HG03520 (cell line): ENCODE measurements around the gene SSNA1.

Experiments
- ATAC-seq: cut with Tn5 transposase; IDR thresholded peaks from one replicate; pipeline ENCODE4 v1.9.1; 2021; ENCODE audit warnings: mild to moderate bottlenecking, moderate library complexity; ENCODE audit not compliant: unreplicated experiment

SSNA1 gene

DNA sequence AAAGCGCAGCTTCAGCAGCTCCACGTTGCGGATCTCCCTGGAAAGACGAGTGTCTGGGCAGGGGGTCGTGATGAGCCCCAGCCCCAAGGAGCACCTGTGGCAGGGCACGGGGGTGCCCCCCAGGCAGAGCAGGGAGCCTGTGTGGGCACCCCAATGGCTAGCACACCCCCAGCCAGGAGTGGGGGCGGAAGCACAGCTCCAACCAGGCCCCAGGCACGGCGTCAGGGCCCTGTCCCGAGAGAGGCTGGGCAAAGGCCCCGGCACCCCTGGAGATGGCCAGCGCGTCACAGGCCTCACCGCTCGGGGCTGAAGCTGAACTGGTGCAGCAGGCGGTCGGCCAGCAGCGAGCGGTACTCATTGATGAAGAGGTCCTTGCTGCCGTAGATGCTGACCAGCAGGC is 8.0 kb upstream of the SSNA1 start:
- no peak for ATAC-seq

DNA sequence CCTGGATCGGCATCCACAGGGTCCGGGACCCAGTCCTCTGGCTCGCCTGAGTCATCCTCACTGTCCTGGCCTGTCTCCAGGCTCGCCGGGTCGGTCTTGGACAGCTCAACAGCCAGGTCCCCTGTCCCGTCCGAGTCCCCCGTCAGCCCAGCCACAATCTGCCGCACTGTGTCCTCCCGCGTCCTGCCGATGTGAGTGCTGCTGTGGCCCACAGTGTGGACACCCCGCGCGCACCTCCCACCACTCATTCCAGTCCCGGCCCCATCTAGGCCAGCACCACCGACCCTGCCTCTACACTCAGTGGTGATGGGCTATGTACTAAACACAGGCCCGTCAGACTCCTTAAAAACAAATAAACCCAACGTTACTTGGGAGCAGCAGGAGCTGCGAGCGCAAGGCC is 6.8 kb upstream of the SSNA1 start:
- no peak for ATAC-seq

DNA sequence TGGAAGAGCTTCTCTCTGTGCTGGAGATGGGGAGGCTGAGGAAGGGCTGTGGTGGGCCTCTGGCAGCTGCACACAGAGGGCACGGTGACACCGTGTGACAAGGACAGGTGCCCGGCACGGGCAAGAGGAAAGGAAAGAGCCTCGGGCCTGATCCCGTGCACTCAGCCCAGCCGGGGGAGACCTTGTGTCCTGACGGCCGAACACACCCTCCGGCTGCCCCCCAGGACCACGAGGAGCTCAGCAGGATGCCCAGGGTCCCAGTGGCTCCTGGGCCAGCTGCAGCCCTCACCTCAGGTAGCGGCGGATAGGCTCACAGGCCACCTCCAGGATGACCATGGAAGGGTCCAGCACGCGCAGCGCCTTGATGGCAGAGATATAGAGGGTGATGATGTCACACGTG is 5.6 kb upstream of the SSNA1 start:
- no peak for ATAC-seq

DNA sequence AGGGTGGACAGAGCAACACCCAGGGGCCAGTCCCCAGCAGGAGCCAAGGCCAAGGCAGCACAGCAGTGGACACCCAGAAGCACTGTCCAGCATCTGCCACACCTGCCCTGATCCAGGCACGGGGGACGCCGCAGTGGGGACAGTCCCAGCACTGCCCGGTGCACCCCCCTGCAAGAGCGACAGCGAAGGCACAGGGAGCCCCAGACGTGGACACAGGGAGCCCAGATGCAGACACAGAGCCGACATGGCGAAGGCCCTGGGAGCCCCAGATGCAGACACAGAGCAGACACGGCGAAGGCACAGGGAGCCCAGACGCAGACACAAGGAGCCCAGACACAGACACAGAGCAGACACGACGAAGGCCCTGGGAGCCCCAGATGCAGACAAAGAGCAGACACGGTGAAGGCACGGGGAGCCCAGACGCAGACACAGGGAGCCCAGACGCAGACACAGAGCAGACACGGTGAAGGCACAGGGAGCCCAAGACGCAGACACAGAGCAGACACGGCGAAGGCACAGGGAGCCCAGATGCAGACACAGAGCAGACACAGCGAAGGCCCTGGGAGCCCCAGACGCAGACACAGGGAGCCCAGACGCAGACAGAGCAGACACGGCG is 4.4 kb upstream of the SSNA1 start:
- ATAC-seq = no peak

DNA sequence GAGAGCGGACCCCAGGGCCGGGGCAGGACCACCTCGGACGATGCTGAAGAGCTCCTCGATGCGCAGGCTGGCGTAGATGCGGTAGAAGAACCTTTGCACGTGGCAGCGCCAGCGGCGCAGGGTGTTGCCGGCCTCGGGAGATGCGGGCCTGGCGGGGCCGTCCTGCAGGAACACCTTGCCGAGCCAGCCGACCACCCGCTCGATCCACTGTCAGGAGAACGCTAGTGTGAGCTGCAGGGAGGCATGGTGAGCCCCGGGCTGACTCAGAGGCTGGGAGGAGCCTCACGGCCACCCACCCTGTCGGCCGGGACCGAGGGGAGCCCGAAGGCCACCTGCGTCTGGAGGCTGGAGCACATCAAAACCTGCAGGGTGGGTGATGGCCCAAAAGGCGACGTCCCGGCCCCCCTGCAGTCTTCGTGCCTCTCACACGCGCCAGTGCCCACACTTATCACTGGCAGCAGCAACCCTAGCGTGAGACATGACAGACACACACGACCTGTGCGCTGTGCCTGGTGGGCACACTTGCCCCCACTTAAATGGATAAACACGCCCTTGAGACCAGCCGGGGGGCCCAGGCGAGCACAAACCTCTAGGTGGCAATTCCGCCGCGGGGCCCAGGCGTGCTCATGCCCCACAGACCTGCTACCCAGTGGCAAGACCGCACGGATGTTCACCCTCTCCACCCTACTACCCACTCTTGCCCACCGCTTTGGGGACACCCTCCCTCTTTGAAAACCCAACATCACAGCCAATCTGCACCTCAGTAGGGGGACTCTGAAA is 3.4 kb upstream of the SSNA1 start:
- ATAC-seq = no peak

DNA sequence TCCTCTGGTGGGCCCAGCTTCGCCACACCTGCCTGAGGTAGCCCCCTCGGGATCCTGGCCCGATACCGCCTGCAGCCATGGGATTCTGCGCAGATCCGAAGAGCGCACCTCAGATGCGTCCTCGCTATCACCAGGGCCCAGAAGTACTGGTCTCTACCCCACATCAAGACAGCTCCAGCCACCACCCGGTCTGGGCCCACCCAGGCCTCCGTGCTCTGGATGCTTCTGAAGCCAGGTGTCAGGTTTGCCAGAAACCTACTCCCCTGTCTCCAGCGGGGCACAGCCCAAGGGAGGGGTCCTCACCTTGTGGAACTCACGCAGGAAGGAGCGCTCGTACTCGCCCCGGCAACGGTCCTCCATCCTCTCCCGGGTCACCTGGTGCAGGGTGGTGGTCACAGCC is 2.6 kb upstream of the SSNA1 start:
- no peak for ATAC-seq

DNA sequence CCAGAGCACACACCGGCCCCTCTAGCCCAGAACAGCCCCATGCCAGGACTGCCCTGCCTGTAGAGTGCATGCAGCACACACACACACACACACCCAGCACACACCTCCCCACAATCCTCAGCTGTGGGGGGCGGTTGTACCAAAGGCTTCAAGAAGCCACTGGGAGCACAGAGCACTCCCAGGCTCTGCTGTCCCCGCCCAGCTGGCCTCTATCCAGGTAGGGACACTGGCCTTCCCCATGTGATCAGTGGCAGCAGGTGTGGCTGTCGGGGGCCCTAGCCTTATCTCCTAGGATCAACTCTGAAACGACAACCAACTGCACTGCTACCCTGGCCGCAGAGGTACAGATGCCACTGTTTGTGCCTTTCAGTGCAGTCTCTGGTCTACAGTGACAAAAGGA is 2.1 kb upstream of the SSNA1 start:
- no peak for ATAC-seq

DNA sequence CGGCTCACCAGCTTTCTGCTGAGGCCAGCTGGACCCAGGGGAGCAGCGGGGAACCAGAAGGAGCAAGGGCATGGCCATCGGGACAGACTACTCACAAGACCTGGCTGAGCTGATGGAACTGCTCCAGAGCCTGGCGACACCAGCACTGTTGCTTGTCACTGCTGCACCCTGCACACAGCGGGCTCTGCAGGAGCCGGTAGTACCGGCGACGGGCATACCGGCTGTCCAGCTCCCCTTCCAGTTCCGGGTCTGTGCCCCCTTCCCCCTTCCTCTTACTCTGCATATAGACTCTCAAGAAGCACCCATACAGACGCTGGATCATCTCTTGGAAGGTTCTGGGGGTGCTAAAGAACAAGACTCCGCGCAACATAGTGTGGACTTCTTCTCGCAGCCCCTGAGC is 1.1 kb upstream of the SSNA1 start:
- ATAC-seq = no peak

DNA sequence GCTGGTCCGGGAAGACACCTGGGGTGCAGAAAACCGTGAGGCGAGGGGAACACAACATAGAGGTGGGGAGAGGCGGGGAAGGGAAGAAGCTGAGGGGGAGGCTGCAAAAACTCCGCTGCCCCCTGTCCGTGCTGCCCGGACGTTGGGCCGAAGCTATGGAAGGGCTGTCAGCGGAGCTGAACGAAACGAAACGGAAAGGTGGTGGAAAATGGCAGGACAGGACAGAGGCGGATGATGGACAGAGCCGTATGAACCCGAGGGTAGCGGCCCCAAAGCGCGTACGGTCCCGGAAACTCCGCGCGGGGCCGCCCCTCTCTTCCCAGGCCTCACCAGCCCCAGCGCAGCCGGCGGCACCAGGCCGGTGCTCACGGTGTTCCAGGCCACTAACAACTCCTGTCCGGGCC is 388 bp upstream of the SSNA1 start:
- no peak for ATAC-seq

DNA sequence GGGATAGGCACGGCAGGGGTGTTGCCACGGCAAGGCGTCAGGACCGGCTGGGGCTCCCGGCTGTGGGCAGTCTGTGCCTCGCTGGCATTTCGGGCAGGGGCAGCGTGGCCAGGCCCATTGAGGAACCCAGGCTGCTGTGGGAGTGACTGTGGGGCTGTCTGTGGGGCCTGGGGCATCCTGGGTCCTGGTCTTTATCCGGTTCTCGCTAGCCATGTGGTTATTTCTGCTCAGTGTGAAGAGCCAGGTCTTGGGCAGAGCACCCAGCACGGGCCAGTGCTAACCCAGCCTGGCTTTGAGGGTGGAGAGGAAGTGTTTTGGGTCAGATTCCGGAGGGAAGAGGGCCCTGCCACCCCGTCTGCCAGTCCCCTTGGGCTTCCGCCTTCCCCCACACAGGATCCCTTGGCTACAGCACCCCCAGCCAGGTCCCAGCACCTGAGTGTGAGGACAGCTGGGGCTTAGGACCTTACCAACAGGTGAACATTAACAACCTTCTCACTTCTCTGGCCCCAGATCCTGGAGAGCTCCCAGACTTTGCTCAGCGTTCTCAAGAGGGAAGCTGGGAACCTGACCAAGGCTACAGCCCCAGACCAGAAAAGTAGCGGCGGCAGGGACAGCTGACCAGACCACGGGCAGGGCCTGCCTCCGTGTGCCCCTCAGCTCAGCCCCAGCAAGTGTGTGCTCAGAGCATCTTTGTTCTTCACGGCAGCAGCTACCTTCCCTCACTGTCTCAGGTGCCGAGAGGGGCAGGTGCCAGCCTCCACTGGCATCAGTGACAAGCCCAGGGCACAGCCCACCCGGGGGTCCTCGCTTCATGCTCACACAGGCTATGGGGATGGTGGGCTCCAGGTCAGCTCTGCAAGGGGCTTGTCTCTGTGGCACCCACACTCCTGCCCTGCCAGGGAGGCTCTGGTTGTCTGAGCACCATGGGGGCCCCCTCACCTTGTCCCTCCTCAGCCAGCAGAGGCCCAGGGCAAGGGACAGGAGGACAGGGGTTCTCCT is 1.1 kb downstream of the SSNA1 start:
- ATAC-seq = no peak

DNA sequence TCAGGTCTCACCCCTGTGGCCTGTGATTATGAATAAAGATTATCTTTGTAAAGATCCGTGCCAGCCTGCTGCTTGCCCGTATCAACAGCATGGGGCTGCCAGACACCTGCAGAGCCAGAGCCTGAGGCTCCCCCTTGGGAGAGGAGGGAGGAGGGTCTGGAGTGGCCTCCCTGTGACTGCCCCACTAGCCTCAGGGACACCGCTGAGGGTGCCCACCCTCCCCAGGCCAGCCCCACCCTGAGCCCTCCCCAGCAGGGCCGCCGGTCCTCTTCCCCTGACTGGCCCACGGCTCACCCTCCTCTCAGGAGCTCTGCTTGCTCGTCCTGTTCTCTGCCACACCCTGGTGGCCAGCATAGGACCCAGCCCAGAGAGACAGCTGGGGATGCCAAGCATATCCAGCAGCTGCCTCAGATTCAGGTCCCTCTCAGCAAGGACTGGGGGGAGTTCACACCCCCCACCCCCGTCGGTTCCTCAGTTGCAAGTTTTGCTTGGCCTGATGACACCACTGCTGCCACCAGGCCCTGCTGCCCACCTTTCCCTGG is 1.9 kb downstream of the SSNA1 start:
- ATAC-seq = no peak

DNA sequence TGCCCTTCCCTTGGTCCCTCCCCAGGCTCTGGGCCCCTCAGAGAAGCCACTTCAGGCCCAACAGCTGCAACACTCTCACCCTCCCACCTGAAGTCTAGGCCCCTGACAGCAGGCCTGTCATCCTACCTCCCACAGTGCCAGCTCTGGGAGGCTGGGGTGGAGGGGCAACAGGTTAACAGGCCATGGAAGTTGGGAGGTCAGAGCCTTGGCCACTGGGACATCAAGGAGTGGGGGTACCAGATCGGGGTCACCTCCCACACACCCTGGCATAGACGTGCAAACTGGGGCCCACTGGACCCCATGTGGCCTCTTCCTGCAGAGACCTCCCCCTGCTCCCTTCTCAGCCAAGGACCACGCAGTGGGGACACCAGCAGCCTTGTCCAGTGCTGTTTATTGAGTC is 2.8 kb downstream of the SSNA1 start:
- ATAC-seq = no peak

DNA sequence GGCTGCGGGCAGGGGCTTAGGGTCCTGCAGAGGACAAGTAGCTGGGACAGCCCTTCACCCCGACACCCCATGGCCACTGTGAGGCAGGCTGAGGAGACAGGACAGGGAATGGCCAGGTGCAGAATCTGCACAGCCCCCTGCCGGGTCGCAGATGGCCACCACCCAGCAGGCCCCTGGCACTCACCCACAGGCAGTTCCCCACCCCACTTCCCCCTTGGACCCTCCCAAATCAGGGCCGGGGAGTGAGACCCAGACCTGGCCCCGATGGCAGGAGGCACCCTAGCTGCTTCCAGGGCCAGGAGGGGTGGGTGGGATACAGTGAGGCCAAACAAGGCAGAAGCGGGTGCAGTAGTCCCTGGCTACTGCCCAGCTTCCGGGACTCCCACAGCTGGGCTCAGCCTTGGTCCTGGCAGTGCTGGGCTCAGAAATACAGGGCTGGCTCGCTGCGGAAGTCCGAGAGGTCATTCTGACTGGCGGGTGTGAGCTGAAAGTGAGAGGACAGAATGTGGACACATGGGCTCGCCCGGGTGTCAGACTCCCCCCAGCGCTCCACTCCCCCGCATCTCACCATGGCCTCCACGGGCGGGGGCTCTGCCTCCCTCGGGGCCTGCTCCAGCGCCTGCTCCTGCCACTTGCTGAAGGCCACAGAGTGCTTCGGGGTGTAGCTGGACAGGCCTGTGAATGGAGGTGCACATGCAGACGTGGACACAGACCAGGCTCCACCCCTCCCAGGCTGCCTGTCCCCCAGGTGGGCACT is 3.4 kb downstream of the SSNA1 start:
- no peak for ATAC-seq

DNA sequence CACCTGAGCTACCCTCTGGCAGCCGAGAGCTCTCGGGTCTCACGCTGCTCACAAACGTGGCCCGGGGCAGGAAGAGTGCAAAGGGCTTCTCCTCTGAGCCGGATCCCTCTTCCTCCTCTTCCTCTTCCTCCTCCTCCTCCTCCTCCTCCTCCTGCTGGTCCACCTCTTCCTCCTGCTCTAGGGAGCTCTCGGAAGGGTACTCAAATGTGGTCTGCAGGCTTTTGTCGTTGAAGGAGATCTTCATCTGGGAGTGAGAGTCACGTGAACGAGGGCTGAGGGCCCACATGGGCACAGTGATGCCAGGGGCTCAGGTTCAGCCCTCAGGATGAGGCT is 3.9 kb downstream of the SSNA1 start:
- ATAC-seq = no peak

DNA sequence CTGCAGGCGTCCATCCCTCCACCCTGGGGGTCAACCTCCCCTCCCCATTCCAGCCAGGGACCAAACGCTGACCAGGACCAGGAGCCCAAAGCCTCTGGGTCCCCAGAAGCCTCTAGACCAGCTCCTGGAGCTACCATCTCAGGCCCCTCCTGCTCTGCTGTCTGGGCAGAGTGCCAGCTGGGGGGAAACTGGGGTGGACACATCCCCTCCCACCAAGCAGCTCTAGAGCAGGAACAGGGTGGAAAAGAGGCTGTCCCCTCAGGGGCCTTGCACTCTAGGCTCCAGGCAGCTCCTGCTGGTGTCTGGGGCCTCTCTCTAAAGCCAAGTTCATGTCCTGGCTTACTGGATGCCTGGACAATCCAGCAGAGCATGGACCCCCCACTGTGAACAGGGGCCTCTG is 4.4 kb downstream of the SSNA1 start:
- no peak for ATAC-seq

DNA sequence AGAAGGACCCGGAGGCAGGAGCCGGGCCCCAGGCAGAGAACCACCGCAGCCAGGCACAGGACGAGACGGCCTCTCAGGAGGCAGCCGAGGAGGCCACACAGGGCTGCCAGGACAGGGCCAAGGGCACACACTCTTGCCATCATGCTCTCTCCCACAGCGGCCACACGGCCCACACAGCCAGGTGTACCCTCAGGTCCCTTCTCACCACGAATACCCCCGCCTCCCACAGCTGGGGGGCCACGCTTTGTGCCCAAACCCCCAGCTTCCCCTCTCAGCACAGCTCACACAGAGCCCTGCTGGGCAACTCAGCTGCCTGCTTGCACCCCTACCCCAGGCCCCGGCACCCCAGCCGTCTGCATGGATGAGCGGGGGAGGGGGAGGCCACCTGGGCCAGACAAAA is 5.3 kb downstream of the SSNA1 start:
- no peak for ATAC-seq

DNA sequence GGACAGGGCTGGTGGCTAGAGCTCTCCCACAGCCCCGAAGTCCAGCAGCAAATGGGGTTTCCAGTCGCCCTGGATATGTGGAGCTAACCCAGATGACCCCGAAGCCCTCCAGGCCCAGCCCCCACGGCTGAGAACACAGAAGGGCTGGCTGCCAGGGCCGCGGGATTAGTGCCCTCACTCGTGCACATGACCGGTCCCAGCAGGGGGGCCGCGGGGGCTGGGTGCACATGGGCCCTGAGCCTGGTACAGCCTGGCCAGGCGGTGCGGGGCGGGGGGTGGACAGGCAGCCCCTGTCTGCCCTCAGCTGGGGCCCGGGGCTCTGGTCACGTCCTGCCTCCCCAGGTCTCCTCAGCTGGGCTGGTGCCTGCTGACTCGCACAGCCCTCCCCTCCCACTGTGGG is 5.9 kb downstream of the SSNA1 start:
- no peak for ATAC-seq

DNA sequence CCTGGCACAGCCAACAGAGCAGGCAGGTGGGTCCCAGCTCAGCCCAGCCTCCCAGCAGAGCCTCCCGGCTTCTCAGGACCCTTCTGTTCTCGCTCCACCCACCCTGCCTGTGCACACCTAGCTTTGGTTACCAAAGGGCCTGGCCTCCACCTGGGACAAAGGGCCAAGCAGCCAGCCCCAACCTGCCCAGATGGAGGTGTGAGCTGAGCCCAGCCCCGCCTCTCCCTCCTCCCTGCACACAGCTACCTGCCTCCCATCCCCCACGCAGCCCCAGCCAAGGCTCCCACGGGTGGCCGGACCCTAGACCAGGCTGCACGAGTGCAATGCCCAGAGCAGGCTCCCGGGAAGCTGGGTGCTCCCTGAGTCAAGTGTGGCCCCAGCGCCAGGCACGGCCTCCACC is 6.4 kb downstream of the SSNA1 start:
- no peak for ATAC-seq

DNA sequence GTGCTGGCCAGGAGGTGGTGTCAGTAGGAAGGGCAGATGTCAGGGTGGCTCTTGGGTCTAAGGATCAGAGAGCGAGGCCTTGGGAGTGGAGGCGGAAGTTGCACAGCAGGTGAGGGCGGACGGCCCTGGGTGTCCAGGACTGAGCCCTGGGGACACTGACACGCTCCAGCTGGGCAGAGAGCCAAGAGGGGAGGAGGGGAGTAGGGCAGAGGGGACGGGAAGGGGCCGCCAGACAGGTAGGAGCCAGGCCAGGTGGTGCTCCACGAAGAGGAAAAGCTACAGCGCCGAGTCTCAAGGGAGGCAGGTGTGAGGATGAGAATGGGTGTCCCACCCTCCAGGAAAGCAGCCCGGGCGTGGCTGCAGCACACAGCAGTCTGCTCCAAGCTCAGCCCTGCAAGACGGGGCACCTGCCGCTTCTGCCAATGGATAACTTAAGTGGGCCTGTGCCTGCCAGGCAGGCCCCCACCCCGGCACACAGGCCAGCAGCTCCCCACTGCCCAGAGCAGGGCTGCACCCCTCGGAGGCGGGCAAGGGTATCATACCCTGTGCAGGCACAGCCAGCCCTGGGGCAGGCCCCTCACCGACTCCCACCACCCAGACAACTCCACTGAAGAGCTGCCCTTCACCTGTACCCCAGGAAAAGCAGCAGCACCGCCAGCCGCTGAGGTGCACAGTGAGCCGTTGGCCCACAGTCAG is 7.2 kb downstream of the SSNA1 start:
- no peak for ATAC-seq
